Measurements from ENCODE around the gene PPDPF.

Gene PPDPF

GRCh38 chr20:63487781-63488241 lies 32.8 kb upstream of the PPDPF start:
- no peak for DNase-seq (ENCODE audit: low read depth)

- no peak for DNase-seq (ENCODE audit: low read depth)
Measured at GRCh38 chr20:63488315-63489251, 32.0 kb upstream of the PPDPF start.

DNA sequence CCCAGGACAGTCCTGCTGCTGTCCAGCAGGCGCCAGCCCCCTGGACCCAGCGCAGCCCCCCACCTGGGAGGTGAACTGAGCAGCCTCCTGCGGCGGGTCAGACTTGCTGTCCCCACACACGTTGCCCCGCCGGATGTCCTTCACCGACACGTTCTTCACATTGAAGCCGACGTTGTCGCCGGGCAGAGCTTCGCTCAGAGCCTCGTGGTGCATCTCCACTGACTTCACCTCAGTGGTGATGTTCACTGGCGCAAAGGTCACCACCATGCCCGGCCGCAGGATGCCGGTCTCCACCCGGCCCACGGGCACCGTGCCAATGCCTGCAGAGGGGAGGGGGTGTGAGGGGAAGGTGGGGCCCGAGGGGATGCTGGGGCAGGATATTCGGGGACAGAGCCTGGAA lies 30.1 kb upstream of the PPDPF start:
- no peak for DNase-seq (ENCODE audit: low read depth)

- no peak for DNase-seq (ENCODE audit: low read depth)
Measured at GRCh38 chr20:63491078-63491477, 29.5 kb upstream of the PPDPF start.

DNA sequence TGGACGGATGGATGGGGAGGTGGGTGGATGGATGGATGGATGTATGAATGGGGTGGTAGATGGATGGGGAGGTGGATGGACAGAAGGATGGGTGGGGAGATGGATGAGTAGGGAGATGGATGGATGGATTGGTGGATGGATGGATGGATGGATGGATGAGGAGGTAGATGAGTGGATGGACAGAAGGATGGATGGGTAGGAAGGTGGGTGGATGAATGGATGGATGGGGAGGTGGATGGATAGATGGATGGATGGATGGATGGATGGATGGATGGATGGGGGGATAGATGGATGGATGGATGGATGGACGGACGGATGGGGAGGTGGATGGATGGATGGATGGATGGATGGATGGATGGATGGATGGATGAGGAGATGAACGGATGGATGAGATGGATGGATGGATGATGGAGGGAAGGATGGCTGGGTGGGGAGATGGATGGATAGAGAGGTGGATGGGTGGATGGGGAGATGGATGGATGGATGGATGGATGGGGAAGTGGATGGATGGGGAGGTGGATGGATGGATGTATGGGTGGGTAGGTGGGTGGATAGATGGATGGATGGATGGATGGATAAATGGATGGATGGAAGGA lies 28.8 kb upstream of the PPDPF start:
- DNase-seq (ENCODE audit: low read depth): no peak

DNA sequence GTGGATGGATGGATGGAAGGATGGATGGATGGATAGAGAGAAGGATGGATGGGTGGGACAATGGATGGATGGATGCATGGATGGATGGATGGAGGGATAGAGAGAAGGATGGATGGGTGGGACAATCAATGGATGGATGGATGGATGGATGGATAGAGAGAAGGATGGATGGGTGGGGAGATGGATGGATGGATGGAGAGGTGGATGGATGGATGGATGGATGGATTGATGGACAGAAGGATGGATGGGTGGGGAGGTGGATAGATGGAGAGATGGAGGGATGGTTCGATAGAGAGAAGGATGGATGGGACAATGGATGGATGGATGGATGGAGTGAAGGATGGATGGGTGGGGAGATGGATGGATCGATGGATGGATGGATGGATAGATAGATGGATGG lies 28.0 kb upstream of the PPDPF start:
- no peak for DNase-seq (ENCODE audit: low read depth)

GRCh38 chr20:63492982-63493381 lies 27.6 kb upstream of the PPDPF start:
- DNase-seq (ENCODE audit: low read depth): no peak

GRCh38 chr20:63493563-63494020 lies 27.0 kb upstream of the PPDPF start:
- no peak for DNase-seq (ENCODE audit: low read depth)

DNA sequence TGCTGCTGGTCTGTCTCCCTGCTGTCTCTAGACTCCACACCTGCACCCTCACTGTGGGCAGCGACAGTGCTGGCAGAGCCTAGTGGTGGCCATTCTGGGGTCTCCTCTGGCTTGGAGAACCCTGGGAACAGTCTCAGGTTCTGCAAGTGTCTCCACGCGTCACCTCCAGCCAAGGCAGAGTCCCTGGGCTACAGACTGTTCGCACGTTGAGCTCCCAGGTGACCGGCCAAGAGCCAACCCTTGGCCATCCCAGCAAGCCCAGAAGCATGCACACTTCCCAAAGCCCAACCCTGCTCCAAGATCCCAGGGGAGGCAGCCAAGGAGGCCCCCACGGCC lies 26.5 kb upstream of the PPDPF start:
- no peak for DNase-seq (ENCODE audit: low read depth)

DNA sequence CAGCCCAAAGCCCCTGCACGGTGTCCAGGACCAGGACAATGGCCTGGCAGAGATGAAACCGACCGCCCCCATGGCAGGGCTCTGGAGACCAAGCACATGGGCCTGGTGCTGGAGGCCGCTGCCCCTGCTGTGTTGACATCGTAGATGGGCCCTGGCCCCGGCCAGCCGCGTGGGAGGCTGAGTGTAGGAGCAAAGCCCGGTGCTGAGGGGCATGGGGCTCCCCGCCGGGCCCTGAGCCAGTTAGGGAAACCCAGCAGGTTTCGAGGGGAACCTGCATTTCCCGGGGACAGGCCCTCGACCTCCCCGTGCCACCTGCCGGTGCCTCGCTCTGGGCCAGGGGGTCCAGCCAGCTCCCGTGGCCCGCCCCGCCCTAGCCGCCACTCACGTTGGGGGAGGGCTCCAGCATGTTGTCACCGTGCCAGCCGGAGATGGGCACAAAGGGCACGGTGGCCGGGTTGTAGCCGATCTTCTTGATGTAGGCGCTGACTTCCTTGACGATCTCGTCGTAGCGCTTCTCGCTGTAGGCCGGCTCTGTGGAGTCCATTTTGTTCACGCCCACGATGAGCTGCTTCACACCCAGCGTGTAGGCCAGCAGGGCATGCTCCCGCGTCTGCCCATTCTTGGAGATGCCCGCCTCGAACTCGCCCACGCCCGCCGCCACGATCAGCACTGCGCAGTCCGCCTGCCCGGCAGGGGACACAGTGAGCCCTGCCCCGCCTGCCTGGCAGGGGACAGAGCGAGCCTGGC lies 26.0 kb upstream of the PPDPF start:
- DNase-seq (ENCODE audit: low read depth): no peak

DNA sequence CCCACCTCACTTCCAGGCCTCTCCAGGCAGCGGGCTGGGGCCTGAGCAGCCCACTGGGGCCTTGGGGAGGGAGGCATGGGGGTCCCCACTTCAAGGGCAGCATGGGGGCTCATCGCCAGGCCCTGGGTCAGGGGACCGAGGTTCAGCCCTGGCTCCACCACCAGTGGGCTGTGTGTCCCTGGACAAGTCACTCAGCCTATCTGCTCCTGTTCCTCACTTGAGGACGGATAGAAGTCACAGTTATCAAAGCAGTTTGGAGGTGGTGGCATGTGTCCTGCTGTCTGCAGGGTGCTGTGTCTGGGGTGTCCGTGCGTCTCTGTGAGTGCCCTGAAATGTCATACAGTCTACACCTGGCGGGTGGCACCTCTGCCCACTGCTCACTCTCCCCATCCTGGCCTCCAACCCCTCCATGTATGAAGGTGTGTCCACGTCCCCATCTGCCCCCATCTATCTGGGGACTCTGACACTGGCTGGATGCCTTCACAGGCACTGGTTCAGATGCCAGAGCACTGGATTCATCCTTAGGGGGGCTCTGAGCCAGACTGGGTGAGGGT lies 25.3 kb upstream of the PPDPF start:
- DNase-seq (ENCODE audit: low read depth): no peak

GRCh38 chr20:63495741-63496595 lies 24.6 kb upstream of the PPDPF start:
- peak; percentile 66 for DNase-seq (ENCODE audit: low read depth)

DNA sequence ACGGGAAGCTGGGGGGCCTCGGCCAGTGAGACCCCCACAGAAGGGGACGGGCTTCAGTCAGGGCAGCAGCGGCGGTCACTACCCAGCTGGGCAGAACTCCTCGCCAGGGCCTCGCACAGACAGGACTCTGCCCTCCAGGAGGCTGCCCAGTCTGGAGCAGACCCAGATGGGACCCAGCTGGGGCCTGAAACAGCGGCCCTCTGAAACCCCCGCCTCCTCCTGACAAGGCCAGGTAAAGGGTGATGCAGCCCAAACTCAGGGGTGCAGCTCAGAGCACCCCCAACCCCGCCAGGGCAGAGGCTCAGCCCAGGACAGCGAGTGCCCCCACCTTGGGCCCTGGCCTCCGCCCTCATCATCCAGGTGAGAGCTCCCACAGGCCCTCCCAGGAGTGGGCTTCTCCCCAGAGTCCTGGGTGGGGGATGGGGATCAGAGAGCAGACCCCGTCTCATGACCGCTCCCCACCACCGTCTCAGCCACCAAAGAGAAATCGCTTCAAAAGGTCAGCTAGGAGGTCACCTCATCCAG lies 23.9 kb upstream of the PPDPF start:
- DNase-seq (ENCODE audit: low read depth): no peak

DNA sequence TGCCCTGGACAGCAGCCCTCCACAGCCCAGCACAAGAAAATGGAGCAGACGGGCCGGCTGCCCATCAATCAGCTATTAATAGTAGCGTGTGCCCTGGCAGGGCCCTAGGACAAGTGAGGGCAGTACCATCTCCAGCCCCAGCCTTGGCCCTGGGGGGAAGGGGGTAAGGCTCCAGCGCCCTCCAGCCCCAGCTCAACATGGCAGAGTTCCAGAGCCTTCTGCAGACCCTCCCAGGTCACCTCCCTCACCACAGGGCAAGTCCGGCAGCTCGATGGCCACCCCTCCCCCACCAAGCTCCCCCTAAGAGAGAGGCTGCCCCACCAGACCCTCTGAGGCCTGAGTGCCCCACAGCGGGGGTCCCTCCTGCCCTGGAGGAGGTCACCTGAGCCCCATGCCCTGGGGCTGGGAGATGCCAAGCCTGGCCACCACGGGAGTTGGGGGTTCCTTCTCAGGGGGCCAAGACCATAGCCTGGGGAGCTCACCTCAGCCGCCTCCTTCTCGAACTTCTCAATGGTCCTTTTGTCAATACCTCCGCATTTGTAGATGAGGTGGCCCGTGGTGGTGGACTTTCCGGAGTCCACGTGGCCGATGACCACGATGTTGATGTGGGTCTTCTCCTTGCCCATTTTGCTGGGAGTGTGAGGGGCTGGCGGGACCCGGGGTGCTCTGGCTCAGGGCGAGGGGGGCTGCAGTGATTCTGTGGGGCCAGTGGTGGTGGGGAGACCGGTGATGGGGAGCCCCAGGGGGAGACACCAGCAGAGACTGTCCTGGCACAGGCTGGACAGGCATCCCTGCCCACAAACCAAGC lies 23.2 kb upstream of the PPDPF start:
- DNase-seq (ENCODE audit: low read depth): no peak

GRCh38 chr20:63497946-63498935 lies 22.3 kb upstream of the PPDPF start:
- no peak for DNase-seq (ENCODE audit: low read depth)

GRCh38 chr20:63498960-63499337 lies 21.6 kb upstream of the PPDPF start, which contains the start of gene EEF1A2:
Gene EEF1A2 (minus strand): TSS chr20:63499083. CDS start chr20:63497763, 1,320 bp downstream.
- peak; percentile 41 for DNase-seq (ENCODE audit: low read depth)

DNA sequence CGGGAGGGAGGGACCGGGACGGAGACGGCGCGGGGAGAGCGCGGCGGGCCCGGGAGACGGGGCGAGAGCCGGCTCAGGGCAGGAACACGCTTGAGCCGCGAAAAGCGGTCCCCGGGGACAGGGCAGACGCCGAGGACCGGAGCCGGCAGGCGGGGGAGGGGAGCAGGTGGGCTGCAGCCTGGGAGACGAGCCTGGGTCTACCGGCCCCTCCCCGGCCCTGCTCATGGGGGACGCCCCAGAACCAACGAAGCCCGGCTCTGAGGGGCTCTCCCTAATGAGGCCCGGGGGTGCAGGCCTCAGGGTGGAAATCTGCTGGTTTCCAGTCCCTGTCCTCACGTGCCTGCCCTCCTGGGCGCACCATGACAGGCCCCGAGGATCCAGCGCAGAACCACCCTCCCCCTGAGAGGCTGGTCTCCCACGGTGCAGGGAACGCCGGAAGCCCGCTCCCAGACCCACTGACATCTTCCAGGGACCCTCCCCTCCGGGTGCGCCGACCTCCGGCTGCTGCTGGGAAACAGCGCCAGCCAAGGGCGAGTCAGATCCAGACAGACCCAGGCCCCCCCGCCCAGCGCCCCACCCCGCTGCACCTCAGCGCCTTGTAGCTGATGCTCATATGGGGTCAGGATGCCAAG lies 21.1 kb upstream of the PPDPF start:
- no peak for DNase-seq (ENCODE audit: low read depth)

DNA sequence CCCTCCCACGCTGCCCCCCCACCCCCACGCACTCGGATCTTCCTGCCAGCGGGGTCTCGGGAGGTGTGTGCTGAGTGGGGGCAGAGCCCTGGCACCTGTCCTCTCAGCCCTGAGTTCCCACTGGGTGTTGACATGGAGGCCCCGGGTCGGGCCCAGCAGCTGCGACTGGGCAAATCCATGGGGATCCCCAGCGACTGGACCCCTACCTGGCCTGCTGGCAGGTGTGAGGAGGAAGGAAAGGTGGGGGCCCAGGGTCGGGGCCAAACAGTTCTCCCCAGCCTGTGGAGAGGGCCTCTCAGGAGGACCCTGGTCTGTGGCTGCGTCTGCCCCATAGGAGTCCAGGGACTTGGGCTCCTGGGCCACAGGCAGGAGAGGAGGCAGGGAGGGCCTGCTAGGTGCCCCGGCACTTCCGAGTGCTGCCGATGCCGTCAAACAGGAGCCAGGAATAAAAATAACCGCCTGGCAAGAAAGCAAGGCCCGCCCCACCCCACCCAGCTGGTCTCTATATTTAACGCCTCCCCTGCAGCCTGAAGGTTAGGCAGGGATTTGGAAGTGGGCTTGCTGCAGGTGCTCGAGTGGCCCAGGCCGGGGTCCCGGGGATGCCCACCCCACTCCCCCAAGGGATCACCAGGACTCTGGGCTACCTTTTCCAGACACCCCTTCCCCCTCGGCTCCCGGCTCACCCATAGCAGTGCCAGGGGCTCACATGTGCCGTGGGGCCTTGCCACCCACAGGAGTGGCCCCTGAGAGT lies 20.2 kb upstream of the PPDPF start:
- no peak for DNase-seq (ENCODE audit: low read depth)

All from stimulated activated CD4-positive, alpha-beta T cell treated with anti-CD3 and anti-CD28 coated beads, Interleukin-2, amount 100 ng/mL, for 4 hours (primary cell).